Amygdala (tissue), 56 donors: ENCODE measurements around the gene ANO4.
"Not testable (repeated sequence)": the region's sequence is repeated elsewhere in the genome, so short reads cannot be mapped to it uniquely, and the experiment has no call there.

Experiments
- DNase-seq, 56 donors: peaks; one replicate each; lab custom pipeline; 2025; lab: John Stamatoyannopoulos, UW

The ANO4 gene

GRCh38 chr12:101076921-101077320 is 282.3 kb downstream of the ANO4 start:
- DNase-seq, result peak in 2 of 56 donors; percentile 2 to 4

- DNase-seq, result no peak
Measured at GRCh38 chr12:101077791-101078528, 283.4 kb downstream of the ANO4 start.

GRCh38 chr12:101078536-101079285 is 284.1 kb downstream of the ANO4 start:
- peak in 1 of 56 donors; percentile 40 for DNase-seq

- DNase-seq, result no peak
Measured at GRCh38 chr12:101082706-101083105, 288.1 kb downstream of the ANO4 start.

- DNase-seq, result peak in 1 of 56 donors; percentile 3
Measured at GRCh38 chr12:101086490-101087135, 292.0 kb downstream of the ANO4 start.

DNA sequence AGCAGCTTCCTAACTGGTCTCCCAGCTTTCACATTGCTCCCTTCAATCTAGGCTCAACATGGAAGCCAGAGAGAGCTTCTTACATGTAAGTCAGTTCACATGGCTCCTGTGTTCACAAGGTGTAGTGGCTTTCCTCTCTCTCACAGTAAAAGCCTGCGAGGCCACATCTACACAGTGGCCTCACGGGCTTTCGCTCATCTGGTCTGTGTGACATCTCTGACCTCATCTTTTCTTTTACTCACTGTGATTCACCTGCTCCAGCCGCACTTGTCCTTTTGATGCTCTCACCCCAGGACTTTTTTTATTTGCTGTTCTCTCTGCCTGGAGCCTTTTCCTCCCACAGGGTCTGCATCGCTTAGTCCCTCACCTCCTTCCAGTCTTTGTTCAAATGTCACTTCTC is 293.3 kb downstream of the ANO4 start:
- no peak for DNase-seq

- no peak for DNase-seq
Measured at GRCh38 chr12:101089271-101089670, 294.7 kb downstream of the ANO4 start.

DNA sequence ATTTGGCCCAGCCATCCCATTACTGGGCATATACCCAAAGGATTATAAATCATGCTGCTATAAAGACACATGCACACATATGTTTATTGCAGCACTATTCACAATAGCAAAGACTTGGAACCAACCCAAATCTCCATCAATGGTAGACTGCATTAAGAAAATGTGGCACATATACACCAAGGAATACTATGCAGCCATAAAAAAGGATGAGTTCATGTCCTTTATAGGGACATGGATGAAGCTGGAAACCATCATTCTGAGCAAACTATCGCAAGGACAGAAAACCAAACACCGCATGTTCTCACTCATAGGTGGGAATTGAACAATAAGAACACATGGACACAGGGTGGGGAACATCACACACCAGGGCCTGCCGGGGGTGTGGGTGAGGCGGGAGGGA is 295.6 kb downstream of the ANO4 start:
- not testable (repeated sequence) for DNase-seq

DNA sequence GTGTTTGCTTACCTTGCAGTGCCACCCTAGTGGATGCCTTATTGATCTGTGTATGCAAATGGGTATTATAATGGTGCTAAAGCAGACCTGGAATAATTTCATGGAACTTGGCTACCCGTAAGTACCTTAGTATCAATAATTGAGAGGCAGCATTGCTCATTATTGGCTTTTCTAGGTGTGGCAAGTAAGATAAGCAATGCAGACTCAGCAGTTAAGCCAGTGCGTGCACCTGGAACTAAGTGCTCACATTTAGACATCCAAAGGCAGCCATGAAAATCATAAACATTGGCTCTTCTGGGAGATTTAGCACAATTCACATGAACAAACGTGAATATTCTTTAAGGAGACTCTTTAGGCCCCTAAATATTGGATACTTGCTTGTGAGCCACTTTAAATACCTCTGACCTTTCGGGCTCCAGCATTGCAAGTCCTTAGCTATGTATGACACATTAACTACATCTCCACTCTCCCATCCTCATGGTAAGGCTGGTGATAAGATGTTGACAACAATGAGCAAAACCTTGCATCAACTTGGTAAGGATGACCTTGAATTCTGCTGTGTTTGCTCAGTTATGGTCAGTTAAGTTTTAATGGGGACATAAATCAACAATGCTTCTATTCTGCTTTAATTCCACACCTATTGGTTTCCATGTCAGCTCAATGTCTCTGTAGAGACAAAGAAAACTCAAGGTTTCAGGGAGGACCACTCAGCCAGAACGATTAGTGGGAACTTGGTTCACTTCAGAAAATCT is 303.4 kb downstream of the ANO4 start:
- no peak for DNase-seq

- DNase-seq, result no peak
Measured at GRCh38 chr12:101107032-101107763, 312.6 kb downstream of the ANO4 start.

DNA sequence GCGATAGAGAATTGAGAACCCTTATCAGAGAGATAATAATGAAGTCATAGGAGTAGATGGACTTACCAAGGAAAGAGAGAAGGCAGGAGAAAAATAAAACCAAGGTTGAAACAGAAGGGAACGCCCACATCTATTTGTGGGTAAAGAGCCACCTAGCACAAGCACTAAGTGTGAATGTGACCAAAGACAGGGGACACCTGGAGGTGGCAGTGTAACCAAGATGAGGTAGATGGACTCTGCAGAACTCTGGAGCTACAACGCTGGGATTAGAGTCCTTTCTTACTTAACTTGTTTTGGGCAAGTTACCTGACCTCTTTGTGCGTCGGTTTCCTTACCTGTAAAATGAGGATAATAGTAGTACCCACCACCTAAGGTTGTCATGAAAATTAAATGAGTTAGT is 313.6 kb downstream of the ANO4 start:
- no peak for DNase-seq

DNA sequence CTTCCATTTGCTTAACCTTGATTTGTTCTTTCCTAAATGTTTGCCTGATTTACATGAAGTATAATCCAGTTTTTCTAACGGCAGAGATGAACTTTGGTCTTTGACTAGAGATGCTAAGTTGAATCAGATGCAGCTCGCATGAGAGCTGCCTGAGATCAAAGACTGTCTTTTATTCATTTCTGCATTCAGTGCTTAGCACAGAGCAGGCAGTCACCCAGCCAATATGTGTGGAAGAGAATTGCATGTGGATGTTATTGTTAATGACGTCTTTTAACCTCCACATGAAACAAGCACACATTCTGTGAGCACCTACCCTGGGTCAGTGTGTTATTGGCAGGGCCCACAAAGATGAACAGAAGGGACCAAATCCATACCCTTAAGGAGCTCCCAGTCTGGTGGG is 316.3 kb downstream of the ANO4 start:
- peak in 10 of 56 donors; percentile 3 to 37 (median 24) for DNase-seq

GRCh38 chr12:101111441-101111840 is 316.9 kb downstream of the ANO4 start:
- no peak for DNase-seq

- DNase-seq, result no peak
Measured at GRCh38 chr12:101115326-101115725, 320.8 kb downstream of the ANO4 start.

DNA sequence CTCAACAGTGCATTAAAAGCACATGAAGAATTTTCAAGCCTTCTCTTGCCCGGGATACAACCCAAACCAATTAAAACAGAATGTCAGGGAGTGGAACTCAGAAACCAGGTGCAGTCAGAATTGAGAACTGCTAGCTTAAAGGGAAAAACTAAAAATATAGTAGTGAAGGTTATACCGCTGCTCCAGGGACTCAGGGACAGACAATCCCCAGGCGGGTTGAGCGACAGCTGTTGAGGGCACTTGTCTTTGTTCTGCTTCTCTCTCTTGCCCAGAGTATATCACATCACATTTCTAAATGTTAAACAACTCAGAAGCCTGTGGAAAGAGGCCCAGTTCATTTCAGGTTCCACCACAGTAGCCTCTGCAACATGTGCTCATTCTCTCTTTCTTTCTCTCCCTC is 322.3 kb downstream of the ANO4 start:
- DNase-seq, result no peak

DNA sequence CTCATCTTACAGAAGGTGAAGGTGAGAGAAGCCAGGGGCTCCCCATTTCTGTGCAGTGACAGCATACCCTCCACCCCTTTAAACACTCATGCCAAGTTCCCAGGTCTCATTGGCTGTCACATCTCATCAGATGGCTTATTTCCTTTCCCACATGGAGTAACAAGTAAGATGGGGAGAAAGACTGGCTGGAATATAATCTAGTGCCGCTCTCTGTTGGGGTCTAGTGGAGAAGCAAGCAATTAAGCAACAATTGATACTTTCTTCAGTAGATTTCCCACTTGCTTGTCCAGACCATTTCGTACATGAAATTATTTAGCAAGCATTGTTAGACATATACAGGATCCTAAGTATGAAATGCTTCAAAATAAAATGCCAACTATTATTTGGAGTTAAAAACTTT is 323.3 kb downstream of the ANO4 start:
- DNase-seq, result peak in 1 of 56 donors; percentile 8

DNA sequence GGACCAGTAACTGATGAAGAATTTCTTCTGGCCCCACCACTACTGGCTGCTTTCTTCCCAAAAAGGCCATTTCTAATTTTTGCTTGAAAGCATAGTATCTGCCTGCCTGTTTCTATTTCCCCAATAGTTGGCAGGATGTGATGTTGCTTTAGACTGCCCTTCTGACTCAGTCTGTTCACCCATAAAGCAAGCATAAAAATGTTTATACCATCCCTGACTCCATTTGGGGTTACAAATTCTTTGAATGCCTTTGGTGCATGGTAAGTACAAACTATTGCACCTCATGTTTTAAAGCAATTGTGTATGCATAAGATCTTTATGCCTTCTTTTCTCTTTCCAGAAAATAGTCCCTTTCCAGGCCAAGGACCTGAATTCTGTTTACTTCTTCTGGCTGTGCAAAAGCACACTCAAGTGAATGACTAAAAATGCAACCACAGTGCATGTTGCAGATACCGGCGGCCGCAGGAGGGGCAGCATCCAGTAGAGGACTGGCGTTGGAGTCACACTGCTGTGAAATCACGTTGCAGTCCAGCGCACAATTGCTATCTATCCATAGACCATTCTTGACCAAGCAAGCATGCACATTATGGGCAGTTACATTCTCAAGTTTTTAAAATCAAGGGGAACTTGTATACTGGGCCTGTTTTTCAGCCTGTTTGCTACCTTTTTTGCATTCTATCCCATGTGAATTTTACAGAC is 333.1 kb downstream of the ANO4 start:
- DNase-seq, result no peak

GRCh38 chr12:101145777-101146431 is 351.3 kb downstream of the ANO4 start:
- not testable (repeated sequence) for DNase-seq

- DNase-seq, result no peak
Measured at GRCh38 chr12:101165319-101165718, 370.7 kb downstream of the ANO4 start.
